ENCODE data around the gene SPESP1. TPM values are rescaled to one million over a fixed set of nuclear protein-coding genes. Genes with fewer than 3 reads are reported as not detected.

SPESP1 gene
- total and polyA plus RNA-seq, 2 of the 8 experiments (the other 6 are each of a cell fraction or from before 2014, with no cell fraction given), result not detected

DNA sequence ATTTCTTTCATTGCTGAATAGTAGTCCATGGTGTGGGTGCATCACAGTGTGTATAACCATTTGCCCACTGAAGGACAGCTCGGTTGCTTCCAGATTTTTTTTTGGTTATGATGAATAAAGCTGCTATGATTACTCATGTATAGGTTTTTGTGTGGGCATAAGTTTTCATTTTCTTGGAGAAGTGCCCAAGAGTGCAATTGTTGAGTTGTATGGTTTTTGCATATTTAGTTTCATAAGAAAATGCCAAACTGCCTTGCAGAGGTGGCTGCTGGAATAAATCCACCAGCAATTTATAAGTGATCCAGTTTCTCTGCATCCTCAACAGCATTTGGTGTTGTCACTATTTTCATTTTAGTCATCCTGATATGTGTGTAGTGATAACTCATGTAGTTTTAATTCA lies 8.4 kb upstream of the SPESP1 start:
- no peaks in the 10 kb centered on the region for H3K36me3 ChIP-seq (ENCODE audit: control insufficient read depth in 2 of 4, insufficient read depth in 4 of 4, low read length in 3 of 4)
- no peak for FAIRE-seq
- no peak for DNase-seq (ENCODE audit: low read depth in 1 of 2, low spot score in 2 of 2)
- H3K23me2 ChIP-seq (ENCODE audit: low read depth, low read length), result no peaks in the 10 kb centered on the region
- no peak overlapping the region for H2BK5ac ChIP-seq (ENCODE audit: low read depth, low read length)
- no peak overlapping the region for H3K56ac ChIP-seq (replicated peaks; ENCODE audit: insufficient read length, low read depth, low read length)
- H3K23ac ChIP-seq (ENCODE audit: insufficient read length), result no peak overlapping the region
- no peaks in the 10 kb centered on the region for H4K20me1 ChIP-seq (replicated peaks in 1 of 2; ENCODE audit: control insufficient read depth in 1 of 2, insufficient read depth in 2 of 2, low read length in 2 of 2)
- H2BK120ac ChIP-seq (replicated peaks; ENCODE audit: low read depth, low read length), result no peak overlapping the region
- H3K4ac ChIP-seq (replicated peaks; ENCODE audit: insufficient read length, low read depth, low read length), result no peak overlapping the region
- H2BK20ac ChIP-seq (ENCODE audit: low read length), result no peak overlapping the region
- H4K5ac ChIP-seq (ENCODE audit: insufficient read length, low read depth, low read length), result no peak overlapping the region
- H2AFZ ChIP-seq (ENCODE audit: low read length), result no peak overlapping the region
- ChIA-PET POLR2A (ENCODE audit: partially characterized antibody) (no interaction called here), CTCF (ENCODE audit: partially characterized antibody) (interaction anchor here (5.1 kb wide), 2 partner anchors 248 to 371 kb away, joined by 49 to 53 read pairs; no protein-coding TSS in a partner anchor)
- H4K8ac ChIP-seq (ENCODE audit: extremely low read depth, insufficient read depth, low read length), result no peak overlapping the region
- no peak overlapping the region for H3K9ac ChIP-seq (replicated peaks in 1 of 4; ENCODE audit: extremely low read depth in 1 of 4, low read depth in 3 of 4, low read length in 3 of 4)
- H3K18ac ChIP-seq (ENCODE audit: extremely low read depth, low read length), result no peak overlapping the region
- no peak overlapping the region for H2BK12ac ChIP-seq (ENCODE audit: low read depth, low read length)
- H3K4me3 ChIP-seq (ENCODE audit: extremely low read depth in 1 of 4, insufficient read depth in 2 of 4, low read depth in 3 of 4, low read length in 4 of 4), result no peak overlapping the region
- no peaks in the 10 kb centered on the region for H3K79me1 ChIP-seq (ENCODE audit: low read depth, low read length)
- no peak overlapping the region for H2AK5ac ChIP-seq (ENCODE audit: low read depth, low read length)
- H3K4me2 ChIP-seq (ENCODE audit: insufficient read depth in 1 of 2, low read depth in 2 of 2, low read length in 2 of 2), result no peak overlapping the region
- H3K9me3 ChIP-seq (ENCODE audit: insufficient read depth in 2 of 2, low read depth in 1 of 2, low read length in 1 of 2), result no peaks in the 10 kb centered on the region
- no peak overlapping the region for H4K91ac ChIP-seq (replicated peaks; ENCODE audit: insufficient read length, low read length)
- H3K4me1 ChIP-seq (replicated peaks in 1 of 4; ENCODE audit: control insufficient read depth in 3 of 4, insufficient read depth in 4 of 4, low read length in 3 of 4), result no peaks in the 10 kb centered on the region
- WGBS, 2 experiments (ENCODE audit: extremely low coverage in 1 of 2, insufficient coverage in 1 of 2, insufficient read length in 1 of 2, insufficient replicate concordance in 2 of 2, low coverage in 1 of 2, low lambda C conversion rate in 2 of 2, missing lambda C conversion rate in 1 of 2), result 0% methylated on average over 1 of the region's 1 CpG; no CpG with 5 or more reads in 1 of the 2 experiments
- no peaks in the 10 kb centered on the region for H3K79me2 ChIP-seq (ENCODE audit: control insufficient read depth in 1 of 2, insufficient read depth in 2 of 2, low read length in 2 of 2)
- no peak overlapping the region for H3K27ac ChIP-seq (ENCODE audit: low read depth, low read length)
- H3K14ac ChIP-seq (ENCODE audit: insufficient read length), result no peak overlapping the region
- H3K27me3 ChIP-seq (replicated peaks in 1 of 4; ENCODE audit: control insufficient read depth in 3 of 4, extremely low read depth in 1 of 4, insufficient read depth in 3 of 4, low read length in 3 of 4), result no peaks in the 10 kb centered on the region
- H2BK15ac ChIP-seq (ENCODE audit: low read length), result no peak overlapping the region
- TF ChIP-seq JUN (IDR thresholded peaks at IDR 0.05; ENCODE audit: low read depth, low read length) (no peak), SIN3A (conservative IDR thresholded peaks at IDR 0.05 in 1 of 2, IDR thresholded peaks at IDR 0.05 in 1 of 2; ENCODE audit: low read depth in 1 of 2, low read length in 2 of 2) (no peak), SP1 (IDR thresholded peaks at IDR 0.05; ENCODE audit: low read depth, low read length) (no peak), KDM1A (IDR thresholded peaks at IDR 0.05; ENCODE audit: borderline replicate concordance, low read length) (no peak), NANOG (IDR thresholded peaks at IDR 0.05; ENCODE audit: insufficient read depth, low read depth, low read length, poor library complexity, severe bottlenecking) (no peak), HDAC2 (IDR thresholded peaks at IDR 0.05; ENCODE audit: borderline replicate concordance in 1 of 2, low read depth in 2 of 2, low read length in 2 of 2) (no peak), SUZ12 (IDR thresholded peaks at IDR 0.05; ENCODE audit: low read length) (no peak), YY1 (IDR thresholded peaks at IDR 0.05; ENCODE audit: low read depth, low read length) (no peak), CREB1 (IDR thresholded peaks at IDR 0.05) (no peak)
- TF ChIP-seq, protein P1, sequence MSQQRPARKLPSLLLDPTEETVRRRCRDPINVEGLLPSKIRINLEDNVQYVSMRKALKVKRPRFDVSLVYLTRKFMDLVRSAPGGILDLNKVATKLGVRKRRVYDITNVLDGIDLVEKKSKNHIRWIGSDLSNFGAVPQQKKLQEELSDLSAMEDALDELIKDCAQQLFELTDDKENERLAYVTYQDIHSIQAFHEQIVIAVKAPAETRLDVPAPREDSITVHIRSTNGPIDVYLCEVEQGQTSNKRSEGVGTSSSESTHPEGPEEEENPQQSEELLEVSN (IDR thresholded peaks at IDR 0.05), result no peak
- TF ChIP-seq, protein P2, sequence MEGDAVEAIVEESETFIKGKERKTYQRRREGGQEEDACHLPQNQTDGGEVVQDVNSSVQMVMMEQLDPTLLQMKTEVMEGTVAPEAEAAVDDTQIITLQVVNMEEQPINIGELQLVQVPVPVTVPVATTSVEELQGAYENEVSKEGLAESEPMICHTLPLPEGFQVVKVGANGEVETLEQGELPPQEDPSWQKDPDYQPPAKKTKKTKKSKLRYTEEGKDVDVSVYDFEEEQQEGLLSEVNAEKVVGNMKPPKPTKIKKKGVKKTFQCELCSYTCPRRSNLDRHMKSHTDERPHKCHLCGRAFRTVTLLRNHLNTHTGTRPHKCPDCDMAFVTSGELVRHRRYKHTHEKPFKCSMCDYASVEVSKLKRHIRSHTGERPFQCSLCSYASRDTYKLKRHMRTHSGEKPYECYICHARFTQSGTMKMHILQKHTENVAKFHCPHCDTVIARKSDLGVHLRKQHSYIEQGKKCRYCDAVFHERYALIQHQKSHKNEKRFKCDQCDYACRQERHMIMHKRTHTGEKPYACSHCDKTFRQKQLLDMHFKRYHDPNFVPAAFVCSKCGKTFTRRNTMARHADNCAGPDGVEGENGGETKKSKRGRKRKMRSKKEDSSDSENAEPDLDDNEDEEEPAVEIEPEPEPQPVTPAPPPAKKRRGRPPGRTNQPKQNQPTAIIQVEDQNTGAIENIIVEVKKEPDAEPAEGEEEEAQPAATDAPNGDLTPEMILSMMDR (IDR thresholded peaks at IDR 0.05; ENCODE audit: control extremely low read depth in 1 of 3, insufficient read depth in 1 of 3, low read depth in 1 of 3, low read length in 3 of 3), result no peak
